DMS53 (cell line): ENCODE measurements around the gene MT1M.
A peak's percentile ranks its signal among the peaks of the same experiment; 100 is the strongest.
"Not testable (repeated sequence)": the region's sequence is repeated elsewhere in the genome, so short reads cannot be mapped to it uniquely, and the experiment has no call there.

Experiments
- DNase-seq: peaks from one replicate; lab custom pipeline; 2025; lab: John Stamatoyannopoulos, UW

The MT1M gene

DNA sequence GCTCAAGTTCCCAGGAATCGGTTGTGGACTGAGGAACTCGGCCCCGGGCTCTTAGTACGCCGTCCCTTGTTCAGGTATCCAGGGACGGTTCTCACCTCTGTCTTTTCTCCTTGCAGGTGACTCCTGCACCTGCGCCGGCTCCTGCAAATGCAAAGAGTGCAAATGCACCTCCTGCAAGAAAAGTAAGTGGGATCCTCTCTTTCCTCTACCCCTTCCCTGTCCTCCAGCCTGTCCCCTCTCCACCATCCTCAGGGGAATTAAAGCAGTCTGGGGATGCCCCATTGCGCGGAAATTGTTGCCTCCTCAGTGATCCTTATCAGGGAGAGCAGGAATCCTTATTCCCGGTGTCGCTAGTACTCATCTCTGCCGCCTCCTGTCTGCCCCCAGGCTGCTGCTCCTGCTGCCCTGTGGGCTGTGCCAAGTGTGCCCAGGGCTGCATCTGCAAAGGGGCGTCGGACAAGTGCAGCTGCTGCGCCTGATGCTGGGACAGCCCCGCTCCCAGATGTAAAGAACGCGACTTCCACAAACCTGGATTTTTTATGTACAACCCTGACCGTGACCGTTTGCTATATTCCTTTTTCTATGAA lies 23.5 kb upstream of the MT1M start:
- peak; percentile 71 for DNase-seq

- peak; percentile 76 for DNase-seq
Measured at GRCh38 chr16:56609463-56609921, 23.0 kb upstream of the MT1M start.

GRCh38 chr16:56610017-56610608 lies 22.3 kb upstream of the MT1M start:
- no peak for DNase-seq

DNA sequence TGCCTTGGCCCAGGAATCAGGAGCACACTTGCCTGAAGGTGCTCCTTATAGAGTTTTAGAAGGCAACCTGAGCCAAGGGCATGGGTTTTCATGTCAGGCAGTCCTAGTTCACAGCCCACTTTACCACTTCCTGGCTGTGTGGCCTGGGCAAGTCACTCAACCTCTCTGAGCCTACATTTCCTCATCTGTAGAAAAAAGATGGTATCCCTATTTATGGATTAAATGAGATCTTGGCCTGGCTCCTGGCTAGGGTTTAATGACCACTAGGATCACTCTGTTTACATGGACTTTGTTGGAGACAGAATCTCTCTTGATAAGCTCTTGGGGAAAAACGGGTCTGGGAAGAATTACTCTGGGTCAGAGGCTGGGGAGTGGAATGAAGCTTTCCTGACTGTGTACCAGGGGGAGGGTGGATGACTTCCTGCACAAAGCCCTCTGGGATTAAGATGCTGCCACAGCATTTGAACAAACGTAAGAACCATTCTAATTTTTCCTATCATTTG lies 21.8 kb upstream of the MT1M start:
- DNase-seq: no peak

DNA sequence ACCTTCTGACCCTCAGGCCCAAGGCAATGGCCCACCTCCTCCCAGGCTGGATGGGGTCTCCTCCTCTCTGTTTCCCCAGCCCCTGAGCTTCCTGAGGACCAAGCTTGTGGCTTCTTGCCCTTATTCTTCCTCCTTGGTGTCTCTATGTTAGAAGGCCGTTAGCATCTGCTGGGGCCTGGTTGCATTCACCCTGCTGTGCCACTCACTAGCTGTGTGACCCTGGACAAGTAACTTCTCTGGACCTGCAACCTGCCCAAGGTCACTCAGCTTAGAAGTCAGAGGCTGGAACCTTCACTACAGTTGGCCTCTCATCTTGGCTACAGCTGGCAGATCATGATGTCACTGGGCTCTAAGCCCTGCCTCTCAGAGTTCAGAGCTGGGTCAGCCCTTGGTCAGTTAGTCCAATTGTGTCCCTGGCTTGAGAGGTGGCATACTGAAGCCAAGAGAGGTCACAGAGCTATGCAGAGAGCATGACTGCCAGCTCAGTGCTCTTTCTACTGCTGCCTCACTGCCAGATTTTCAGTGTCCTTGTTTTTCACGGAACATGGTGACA lies 21.1 kb upstream of the MT1M start:
- DNase-seq: peak; percentile 22

GRCh38 chr16:56613706-56614105 lies 18.8 kb upstream of the MT1M start:
- no peak for DNase-seq

DNA sequence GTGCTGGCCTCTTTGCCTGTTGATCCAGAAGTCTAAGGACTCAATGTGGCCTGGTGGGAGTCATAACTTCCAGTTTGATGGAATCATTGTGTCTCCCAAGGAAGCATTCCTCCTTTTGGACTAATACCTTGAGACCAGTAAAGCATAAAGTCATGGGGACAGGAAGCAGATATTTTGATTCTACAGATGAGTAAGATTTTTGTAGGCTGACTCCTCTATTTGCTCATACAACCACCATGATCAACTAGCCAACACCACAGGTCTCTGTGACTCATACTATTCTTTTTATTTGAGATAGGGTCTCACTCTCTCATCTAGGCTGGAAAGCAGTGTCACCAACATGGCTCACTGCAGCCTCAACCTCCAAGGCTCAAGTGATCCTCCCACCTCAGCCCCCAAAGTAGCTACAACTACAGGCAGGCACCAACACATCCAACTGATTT lies 17.9 kb upstream of the MT1M start:
- no peak for DNase-seq

DNA sequence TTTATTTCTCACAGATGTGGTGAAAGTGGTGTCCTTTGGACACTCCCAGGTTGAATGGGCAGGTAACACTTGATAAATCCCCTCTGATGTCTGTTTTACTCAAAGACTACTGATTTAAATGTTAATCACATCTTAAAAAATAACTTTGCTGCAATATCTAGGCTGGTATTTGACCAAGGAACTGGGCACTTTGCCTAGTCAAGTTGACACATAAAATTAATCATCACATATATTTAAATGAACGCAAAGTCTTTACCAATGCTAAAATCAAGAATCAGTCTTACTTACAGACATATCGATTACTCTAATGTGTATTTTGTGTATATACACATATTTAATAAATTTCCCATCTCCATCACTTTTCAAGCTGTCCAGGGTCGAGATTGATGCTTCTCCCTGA lies 17.1 kb upstream of the MT1M start:
- no peak for DNase-seq

GRCh38 chr16:56616608-56617211 lies 15.7 kb upstream of the MT1M start:
- peak; percentile 55 for DNase-seq

DNA sequence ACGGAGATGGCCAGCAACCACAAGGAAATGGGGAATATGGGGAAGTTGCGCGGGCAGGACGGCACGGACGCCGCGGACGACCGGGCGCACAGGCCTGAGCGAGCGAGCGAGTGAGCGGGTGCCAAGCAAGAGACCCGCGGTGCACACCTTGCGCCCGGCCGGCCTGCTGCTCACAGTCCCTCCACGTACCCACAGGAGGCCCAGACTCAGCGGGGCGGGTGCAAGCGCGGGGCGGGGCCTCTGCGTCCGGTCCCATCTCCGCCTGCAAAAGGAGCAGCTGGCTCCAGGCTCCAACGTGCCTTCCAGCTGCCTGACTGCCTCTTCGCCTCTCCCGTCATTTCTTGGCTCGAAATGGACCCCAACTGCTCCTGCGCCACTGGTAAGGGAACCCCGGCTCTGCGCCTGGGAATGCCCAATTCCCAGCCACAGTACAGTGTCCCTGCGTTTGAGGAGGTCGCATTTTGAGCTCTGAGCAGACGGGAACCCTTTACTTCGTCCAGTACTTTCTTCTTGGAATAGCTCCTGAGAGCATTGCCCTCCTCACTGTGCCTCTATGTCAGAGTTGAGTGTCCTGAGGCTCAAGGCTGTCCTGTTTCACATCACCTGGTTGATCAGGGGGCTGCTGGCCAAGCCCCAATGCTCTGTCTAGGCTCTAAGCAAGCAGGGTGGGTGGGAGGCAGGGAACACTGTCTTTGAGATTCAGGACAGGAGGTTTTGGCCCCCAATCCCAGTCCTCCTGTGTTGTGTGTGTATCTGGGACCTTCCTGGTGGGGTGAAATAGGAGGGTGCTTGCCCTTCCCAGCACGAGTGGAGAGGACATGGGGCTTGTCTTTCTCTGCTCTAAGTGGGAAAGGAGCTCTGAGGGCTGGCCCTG lies 15.0 kb upstream of the MT1M start:
- DNase-seq: peak; percentile 93

DNA sequence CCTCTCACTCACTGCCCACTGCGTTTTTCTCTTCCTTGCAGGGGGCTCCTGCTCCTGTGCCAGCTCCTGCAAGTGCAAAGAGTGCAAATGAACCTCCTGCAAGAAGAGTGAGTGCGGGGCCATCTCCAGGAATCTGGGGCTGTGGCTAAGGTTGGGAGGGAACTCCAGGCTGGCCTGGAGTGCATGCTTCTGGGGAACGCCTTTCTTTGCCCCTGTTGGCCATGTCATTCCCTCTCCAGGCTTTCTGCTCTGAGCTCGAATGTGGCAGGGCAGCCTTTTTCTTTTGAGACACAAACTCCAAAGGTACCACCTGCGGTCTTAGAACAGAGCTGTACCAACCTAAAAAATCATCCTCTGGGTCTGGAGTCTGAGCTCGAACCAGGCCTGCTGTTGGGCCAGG lies 14.3 kb upstream of the MT1M start:
- DNase-seq: no peak

DNA sequence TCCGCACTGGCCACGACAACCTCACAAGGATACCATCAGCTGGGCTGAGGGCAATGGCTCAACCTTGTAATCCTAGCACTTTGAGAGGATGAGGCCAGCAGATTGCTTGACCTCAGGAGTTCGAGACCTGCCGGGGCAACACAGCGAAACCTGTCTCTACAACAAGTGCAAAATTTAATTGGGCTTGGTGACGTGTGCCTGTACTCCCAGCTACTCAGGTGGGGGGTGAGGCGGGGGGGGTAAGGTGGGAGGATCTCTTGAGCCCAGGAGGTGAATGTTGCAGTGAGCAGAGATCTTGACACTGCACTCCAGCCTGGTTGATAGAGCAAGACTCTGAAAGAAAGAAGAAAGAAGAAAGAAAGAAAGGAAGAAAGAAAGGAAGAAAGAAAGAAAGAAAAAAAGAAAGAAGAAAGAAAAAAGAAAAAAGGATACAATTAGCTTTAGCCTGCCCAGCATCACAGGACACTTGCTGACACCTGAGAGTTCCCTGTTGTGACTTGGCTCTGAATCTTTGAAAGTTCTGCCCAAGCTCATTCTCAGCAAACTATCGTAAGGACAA lies 12.0 kb upstream of the MT1M start:
- DNase-seq: no peak

- not testable (repeated sequence) for DNase-seq
Measured at GRCh38 chr16:56621665-56622445, 10.6 kb upstream of the MT1M start.

DNA sequence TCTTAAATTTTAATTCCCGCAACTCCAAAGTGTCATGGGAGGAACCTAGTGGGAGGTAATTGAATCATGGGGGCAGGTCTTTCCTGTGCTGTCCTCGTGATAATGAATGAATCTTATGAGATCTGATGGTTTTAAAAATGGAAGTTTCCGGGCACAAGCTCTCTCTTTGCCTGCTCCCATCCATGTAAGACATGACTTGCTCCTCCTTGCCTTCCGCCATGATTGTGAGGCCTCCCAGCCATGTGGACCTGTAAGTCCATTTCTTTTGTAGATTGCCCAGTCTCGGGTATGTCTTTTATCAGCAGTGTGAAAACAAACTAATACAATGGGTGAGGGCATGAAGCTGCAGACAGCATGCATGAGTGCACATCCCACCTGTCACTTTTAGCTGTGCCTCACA lies 9.3 kb upstream of the MT1M start:
- DNase-seq: not testable (repeated sequence)

- DNase-seq: no peak
Measured at GRCh38 chr16:56623637-56624036, 8.8 kb upstream of the MT1M start.

DNA sequence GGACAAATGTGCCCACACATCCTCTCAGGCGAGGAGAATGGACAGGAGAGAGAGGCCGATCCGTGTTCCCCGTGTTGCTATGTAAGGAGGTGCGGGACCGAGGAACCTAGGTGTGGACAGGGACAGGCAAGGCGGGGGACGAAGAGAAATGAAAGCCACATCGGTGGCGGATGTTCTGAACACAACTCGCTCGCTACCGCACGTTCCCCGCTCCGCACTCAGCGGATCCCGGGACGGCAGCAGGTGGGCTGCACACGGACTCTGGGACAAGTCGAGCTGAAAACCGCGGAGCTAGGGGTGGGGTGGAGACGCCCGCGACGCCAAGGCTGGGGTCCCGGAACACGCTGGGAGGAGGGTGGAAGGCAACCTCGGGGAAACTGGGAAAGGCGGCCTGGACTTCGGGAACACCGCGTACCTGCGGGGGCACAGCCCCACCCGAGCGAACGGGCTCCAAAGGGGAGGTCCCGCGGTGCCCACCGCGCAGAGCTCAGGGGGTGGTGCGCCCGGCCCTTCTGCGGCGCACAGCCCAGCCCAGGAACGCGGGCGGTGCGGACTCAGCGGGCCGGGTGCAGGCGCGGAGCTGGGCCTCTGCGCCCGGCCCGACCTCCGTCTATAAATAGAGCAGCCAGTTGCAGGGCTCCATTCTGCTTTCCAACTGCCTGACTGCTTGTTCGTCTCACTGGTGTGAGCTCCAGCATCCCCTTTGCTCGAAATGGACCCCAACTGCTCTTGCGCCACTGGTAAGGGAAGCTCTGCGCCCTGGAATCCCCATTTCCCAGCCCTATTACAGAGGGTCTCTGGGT lies 7.1 kb upstream of the MT1M start, which contains the start of gene MT1E:
Gene MT1E (plus strand): TSS at position 642 of the 803 bp plus-strand sequence. CDS start 71 bp downstream, at position 713.
- DNase-seq: peak; percentile 93

DNA sequence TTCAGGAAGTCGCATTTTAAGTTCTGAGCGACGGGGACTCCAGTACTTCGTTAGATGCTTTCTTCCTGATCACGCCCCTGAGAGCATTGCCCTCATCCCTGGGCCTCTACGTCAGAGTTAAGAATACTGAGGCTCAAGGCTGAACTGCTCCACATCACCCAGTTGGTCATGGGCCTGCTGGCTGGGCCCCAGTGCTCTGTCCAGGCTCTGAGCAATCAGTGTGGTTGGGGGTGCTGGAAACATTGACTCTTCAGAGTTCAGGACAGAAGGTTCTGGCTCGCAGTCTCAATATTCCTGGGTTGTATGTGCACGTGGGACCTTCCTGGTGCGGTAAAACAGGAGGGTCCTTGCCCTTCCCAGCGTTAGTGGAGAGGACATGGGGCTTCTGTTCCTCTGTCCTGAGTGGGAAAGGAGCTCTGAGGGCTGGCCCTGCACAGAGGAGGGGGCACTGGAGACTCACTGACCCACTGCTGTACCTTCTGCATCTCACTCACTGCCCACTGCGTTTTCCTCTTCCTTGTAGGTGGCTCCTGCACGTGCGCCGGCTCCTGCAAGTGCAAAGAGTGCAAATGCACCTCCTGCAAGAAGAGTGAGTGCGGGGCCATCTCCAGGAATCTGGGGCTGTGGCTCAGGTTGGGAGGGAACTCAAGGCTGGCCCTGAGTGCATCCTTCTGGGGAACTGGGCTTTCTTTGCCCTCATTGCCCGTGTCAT lies 6.4 kb upstream of the MT1M start:
- peak; percentile 70 for DNase-seq

- DNase-seq: no peak
Measured at GRCh38 chr16:56626685-56627084, 5.8 kb upstream of the MT1M start.
